Heart right ventricle (tissue), 16 donors: Measurements from ENCODE around the gene IDH3B. TPM values are rescaled to one million over a fixed set of nuclear protein-coding genes. Genes with fewer than 3 reads are reported as not detected.

Source experiments
- ATAC-seq, 8 donors: fragments of 200-7000 bp; cut with Tn5 transposase; one replicate each; pipeline ENCODE4 v1.9.1; 2020; ENCODE audit warnings: mild to moderate bottlenecking in 8 of 8, moderate library complexity in 8 of 8, moderate number of reproducible peaks in 1 of 8
- DNase-seq, 2 donors: peaks; one replicate each; pipeline ENCODE4 v3.0.0-alpha.2; 2020
- H3K27ac ChIP-seq, 10 donors: fragments of 200-600 bp; sonication (generic) in 2 of 10; one replicate each; pipeline versions ENCODE4 v1.5.0 to v1.8.0; 2020 to 2022; ENCODE audit warnings: mild to moderate bottlenecking in 3 of 10
- H3K27me3 ChIP-seq, 7 donors: fragments of 200-600 bp; one replicate each; pipeline ENCODE4 v1.8.0; 2021 to 2022; ENCODE audit warnings: mild to moderate bottlenecking in 2 of 7
- H3K36me3 ChIP-seq, 9 donors: fragments of 200-600 bp; sonication (generic) in 1 of 9; one replicate each; pipeline versions ENCODE4 v1.5.0 to v1.8.0; 2020 to 2022; ENCODE audit warnings: mild to moderate bottlenecking in 2 of 9
- H3K4me1 ChIP-seq, 9 donors: fragments of 200-600 bp; sonication (generic) in 1 of 9; one replicate each; pipeline versions ENCODE4 v1.5.0 to v1.8.0; 2020 to 2022; ENCODE audit warnings: mild to moderate bottlenecking in 4 of 9
- H3K4me3 ChIP-seq, 10 donors: fragments of 200-600 bp; sonication (generic) in 2 of 10; one replicate each; pipeline versions ENCODE4 v1.5.0 to v1.8.0; 2020 to 2022; ENCODE audit warnings: mild to moderate bottlenecking in 7 of 10, moderate library complexity in 2 of 10
- H3K9me3 ChIP-seq, 11 donors: fragments of 200-600 bp in 10 of 11; sonication (generic) in 2 of 11; one replicate each; pipeline versions ENCODE4 v1.5.0 to v1.8.0; 2013 to 2022; ENCODE audit warnings: mild to moderate bottlenecking in 2 of 11, control low read depth in 1 of 11, moderate library complexity in 1 of 11
- CTCF ChIP-seq, 9 donors: fragments of 200-600 bp; sonication (generic) in 2 of 9; IDR thresholded peaks; one replicate each; pipeline versions ENCODE4 v1.5.0 to v1.8.0; 2021 to 2022; ENCODE audit warnings: antibody characterized with exemption in 9 of 9, mild to moderate bottlenecking in 5 of 9, moderate library complexity in 1 of 9
- WGBS, 2 donors: extraction: QIAGEN DNeasy Blood & Tissue Kit; methylation state at CpG; one replicate each; pipeline ENCODE4 v1.1.7; 2013; ENCODE audit warnings: inconsistent platforms in 1 of 2; 5-methylcytosine and 5-hydroxymethylcytosine counted together
- intact Hi-C, 10 donors: fragments of 100-400 bp; cut with DNase I; formaldehyde crosslinking; loops; one replicate each; pipeline versions ENCODE4 v1.11.1 to v1.14.2; 2022
- long read RNA-seq, 3 donors: library from polyadenylated mRNA; unstranded; transcript quantifications; one replicate each; pipeline ENCODE4 v2.0.0, GENCODE V29; 2020 to 2021
- polyA plus RNA-seq, 2 donors: library from polyadenylated mRNA; stranded (reverse); fragments of 200-250 nt; gene quantifications; one replicate each; pipeline ENCODE4 v1.2.3, GENCODE V29; 2013
- total RNA-seq, 10 donors: library from RNA; stranded (reverse); fragmentation: NEBNext Ultra II Directional in 3 of 10; extraction: Animal tissue kit (Norgen Biotek cat#: 25700) in 3 of 10; gene quantifications; one replicate each; pipeline versions ENCODE4 v1.2.1 to v1.2.4, GENCODE V29; 2021 to 2023
- donor health status: Arrhythmogenic right ventricular cardiomyopathy.
- donor health status: ischemic (EF 13 %, LVEDD 7.1; RV severe dilation, severe dysfunction).
- donor health status: healthy with polysubstance abuse.
- donor health status: DM: no; HTN: yes; CAD: no.
- donor health status: DM: no; HTN: no; CAD: no.
- donor health status: ischemic (EF 25% LVEDD 6.9; RV normal size, moderate dysfunction).
- donor health status: ischemic (EF 25% LVEDD 5.7; RV mildly dilated, moderate dysfunction).
- donor health status: healthy.
- donor health status: DM: yes; HTN: yes; CAD: no.
- donor health status: Ischemic cardiomyopathy.
- donor health status: ischemic (EF 35%, LVEDD 5.7; RV mildly dilated, moderate dysfunction).
- donor health status: nonischemic (EF 11% LVEDD 7.7; RV severe dilation, severe dysfunction).
- donor health status: DM: yes; HTN: yes; CAD: no.
- donor health status: PGD.
- donor health status: ischemic (EF 29% LVEDD 5.4; RV normal size, mild dysfunction).
- donor health status: nonischemic (EF 23%, LVEDD 6.1; RV moderate dilation, normal function).

IDH3B gene
- total RNA-seq (100 to 1,000 TPM; 135 to 264 (median 224) TPM), polyA plus RNA-seq (100 to 1,000 TPM; 120 to 206 TPM)
- long read RNA-seq, donor 1, transcript IDH3B-201 (12 exons, 1,545 nt), result minor isoform, 10 of 173 reads
- long read RNA-seq, donor 1, transcript IDH3B-212 (12 exons, 1,400 nt), result minor isoform, 11 of 173 reads
- long read RNA-seq, donor 1, transcript IDH3B-202 (12 exons, 1,230 nt), result major isoform, 115 of 173 reads
- long read RNA-seq, donor 1, partial matches to known transcripts, result 21 of 173 reads
- long read RNA-seq, donor 1, other reads (novel, unspliced or antisense), result 14 of 173 reads
- long read RNA-seq, donor 2, transcript IDH3B-202 (12 exons, 1,230 nt), result major isoform, 162 of 238 reads
- long read RNA-seq, donor 2, transcript IDH3B-201 (12 exons, 1,545 nt), result minor isoform, 15 of 238 reads
- long read RNA-seq, donor 2, partial matches to known transcripts, result 29 of 238 reads
- long read RNA-seq, donor 2, other reads (novel, unspliced or antisense), result 28 of 238 reads
- long read RNA-seq, donor 3, transcript IDH3B-212 (12 exons, 1,400 nt), result minor isoform, 28 of 350 reads
- long read RNA-seq, donor 3, transcript IDH3B-206 (13 exons, 1,279 nt), result minor isoform, 9 of 350 reads
- long read RNA-seq, donor 3, transcript IDH3B-202 (12 exons, 1,230 nt), result major isoform, 209 of 350 reads
- long read RNA-seq, donor 3, transcript IDH3B-201 (12 exons, 1,545 nt), result minor isoform, 35 of 350 reads
- long read RNA-seq, donor 3, partial matches to known transcripts, result 27 of 350 reads
- long read RNA-seq, donor 3, other reads (novel, unspliced or antisense), result 39 of 350 reads

- Histone ChIP-seq H3K4me1 (peaks cover 0 to 23% (median 14%) of the 10 kb centered on the region in 9 donors), H3K27ac (peak within 1 kb of the TSS; percentile 55 to 98 (median 90)), H3K4me3 (peak within 1 kb of the TSS; percentile 71 to 94 (median 82)), H3K36me3 (peaks cover 0 to 42% (median 24%) of the 10 kb centered on the region in 9 donors), H3K9me3 (no peaks in the 10 kb centered on the region), H3K27me3 (no peaks in the 10 kb centered on the region)
- 4 to 9% methylated on average over 44 to 49 of the region's 49 CpGs for WGBS, 2 donors
- intact Hi-C loops, result loop anchor here in 2 of 10 donors (1.0 to 10.0 kb wide), 2 partner anchors 12 to 181 kb away; partner anchors contain the start of genes NOP56 (in 1 of the 2), PCED1A (in 1 of the 2) and VPS16 (in 1 of the 2)
- ATAC-seq, result peak; percentile 97 to 99 (median 99)
- TF ChIP-seq CTCF (IDR thresholded peaks at IDR 0.05), result no peak
- peak; percentile 91 to 95 for DNase-seq
Observed at GRCh38 chr20:2663887-2664719, at the start of gene IDH3B. Gene IDH3B, minus strand, starts transcription at chr20:2664216. Its CDS starts 28 bp downstream, at chr20:2664188.

DNA sequence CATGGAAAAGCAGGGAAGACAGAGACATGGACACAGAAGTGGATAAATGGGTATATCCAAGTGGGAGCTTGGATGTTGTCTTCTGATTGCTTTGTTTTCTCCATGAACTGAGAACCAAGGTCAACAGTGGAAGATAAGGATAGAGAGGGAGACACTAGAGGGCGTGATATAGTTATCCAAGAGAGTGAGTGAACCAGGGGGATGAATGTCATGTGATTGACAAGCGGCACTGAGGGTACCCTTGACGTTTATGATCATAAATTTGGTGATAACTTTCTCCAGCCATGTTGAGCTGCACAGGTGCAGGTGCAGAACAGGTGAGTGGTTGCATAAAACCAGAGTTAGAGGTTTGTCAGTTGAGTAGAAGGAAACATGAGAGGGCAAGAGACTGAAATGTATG is 49.3 kb upstream of the IDH3B start:
- 17 to 30% methylated on average over 3 of the region's 3 CpGs for WGBS, 2 donors
- H3K36me3 ChIP-seq, result no peaks in the 10 kb centered on the region
- intact Hi-C loops, result loop anchor here in 1 of 10 donors (10.0 kb wide), 1 partner anchor 328 kb away; the partner anchor contains the start of gene TGM6

DNA sequence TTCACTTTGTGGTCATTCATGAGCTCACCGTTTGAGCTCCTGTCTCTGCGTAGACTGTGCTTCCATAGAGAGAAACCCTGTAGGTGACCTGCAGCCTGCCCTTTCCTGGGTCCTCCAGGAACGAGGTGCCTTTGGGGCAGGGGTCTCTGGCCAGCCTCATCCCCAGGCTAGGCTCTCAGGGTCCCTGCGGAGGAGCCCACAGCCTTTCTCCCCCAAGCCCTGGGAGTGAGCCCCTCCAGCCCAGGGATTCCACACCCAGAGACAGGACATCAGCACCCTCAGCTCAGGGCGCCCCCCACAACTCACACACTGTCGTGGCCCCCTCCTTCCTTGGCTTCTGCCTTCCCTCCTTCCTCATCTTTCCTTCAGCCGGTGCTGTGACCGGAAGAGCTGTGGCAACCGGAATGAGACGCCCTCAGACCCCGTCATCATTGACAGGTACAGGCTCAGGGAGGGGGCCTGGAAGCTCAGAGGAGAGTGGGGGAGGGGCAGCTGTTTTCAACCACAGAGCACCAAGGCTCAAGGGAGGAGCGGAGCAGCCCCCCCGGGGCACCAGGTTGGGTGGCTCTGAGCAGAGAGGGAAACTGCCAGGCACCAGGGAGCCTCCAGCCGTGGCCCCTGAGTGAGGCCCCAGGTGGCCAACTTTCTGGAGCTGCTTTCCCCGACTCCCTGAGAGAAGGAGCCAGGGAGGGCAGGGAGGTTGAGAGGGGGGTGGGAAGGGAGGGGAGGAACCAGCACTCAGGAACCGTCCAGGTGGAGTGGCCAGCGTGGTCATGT is 45.4 kb upstream of the IDH3B start:
- TF ChIP-seq CTCF (IDR thresholded peaks at IDR 0.05), result no peak
- Histone ChIP-seq H3K27me3 (peaks cover 0 to 8% (median 0%) of the 10 kb centered on the region in 7 donors), H3K4me1 (no peaks in the 10 kb centered on the region), H3K9me3 (no peaks in the 10 kb centered on the region), H3K4me3 (no peak overlapping the region), H3K27ac (no peak overlapping the region), H3K36me3 (no peaks in the 10 kb centered on the region)
- no peak for DNase-seq
- intact Hi-C loops, result no loop called here
- WGBS, 2 donors, result 67 to 71% methylated on average over 16 to 17 of the region's 17 CpGs
- no peak for ATAC-seq

More for the DNA sequence above, 49.3 kb upstream of the IDH3B start:
- TF ChIP-seq CTCF (IDR thresholded peaks at IDR 0.05), result peak in 1 of 9 donors; percentile 33
- DNase-seq (no peak), ATAC-seq (no peak)
- Histone ChIP-seq H3K27ac (no peak overlapping the region), H3K4me1 (no peaks in the 10 kb centered on the region), H3K27me3 (peaks cover 0 to 8% (median 0%) of the 10 kb centered on the region in 7 donors), H3K9me3 (peaks cover 0 to 21% (median 13%) of the 10 kb centered on the region in 11 donors), H3K4me3 (no peak overlapping the region)
